Stimulated activated CD4-positive, alpha-beta T cell treated with anti-CD3 and anti-CD28 coated beads, TNF-alpha, amount 100 ng/mL, for 48 hours (primary cell): Measurements from ENCODE around the gene HPD.
"Not testable (repeated sequence)": the region's sequence is repeated elsewhere in the genome, so short reads cannot be mapped to it uniquely, and the experiment has no call there.

Experiments
- DNase-seq, 3 donors: peaks; one replicate each; pipeline ENCODE4 v3.0.0-alpha.2; 2020; ENCODE audit warnings: low read depth in 3 of 3

HPD gene

DNA sequence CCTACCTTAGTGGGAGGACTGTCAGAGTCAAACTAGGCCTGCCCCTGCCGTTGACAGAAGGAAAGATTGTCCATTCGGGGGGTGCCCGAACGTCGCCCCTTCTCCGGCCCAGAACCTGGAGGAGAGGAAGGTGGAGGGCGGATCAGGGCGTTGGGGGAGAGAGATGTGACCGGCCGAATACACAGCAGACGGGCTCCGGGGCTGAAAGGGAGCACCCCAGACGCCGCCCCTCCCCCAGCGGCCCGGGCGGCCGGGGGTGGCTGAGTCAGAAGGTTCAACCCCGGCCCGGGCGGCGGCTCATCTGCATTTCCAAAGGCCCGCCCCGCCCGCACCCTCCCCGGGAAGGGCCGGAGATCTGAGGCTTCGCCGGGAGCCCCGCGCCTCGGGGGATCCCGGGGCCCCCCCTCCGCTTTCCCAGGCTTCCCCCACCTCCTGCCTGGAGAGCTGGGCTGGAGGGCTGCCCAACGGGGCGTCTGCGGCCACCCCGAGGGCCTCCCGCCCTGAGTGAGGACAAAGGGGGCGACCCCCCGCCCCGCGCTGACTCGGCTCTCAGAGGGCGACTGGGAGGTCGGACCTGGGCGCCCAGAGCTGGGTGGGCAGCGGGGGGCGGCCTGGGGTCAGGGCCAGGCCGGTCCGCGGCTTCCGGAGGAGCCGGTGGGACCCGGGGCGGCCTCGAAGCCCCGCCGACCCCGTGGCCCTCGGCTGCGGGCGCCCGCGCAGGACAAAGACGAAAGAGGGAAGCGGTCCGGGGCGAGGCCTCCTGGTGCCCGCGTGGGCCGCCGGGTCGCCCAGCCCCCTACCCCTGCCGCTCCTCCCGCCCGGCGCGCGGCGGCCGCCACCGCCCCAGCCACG lies 58.6 kb downstream of the HPD start:
- peak in 2 of 3 donors; percentile 65 to 86 for DNase-seq

DNA sequence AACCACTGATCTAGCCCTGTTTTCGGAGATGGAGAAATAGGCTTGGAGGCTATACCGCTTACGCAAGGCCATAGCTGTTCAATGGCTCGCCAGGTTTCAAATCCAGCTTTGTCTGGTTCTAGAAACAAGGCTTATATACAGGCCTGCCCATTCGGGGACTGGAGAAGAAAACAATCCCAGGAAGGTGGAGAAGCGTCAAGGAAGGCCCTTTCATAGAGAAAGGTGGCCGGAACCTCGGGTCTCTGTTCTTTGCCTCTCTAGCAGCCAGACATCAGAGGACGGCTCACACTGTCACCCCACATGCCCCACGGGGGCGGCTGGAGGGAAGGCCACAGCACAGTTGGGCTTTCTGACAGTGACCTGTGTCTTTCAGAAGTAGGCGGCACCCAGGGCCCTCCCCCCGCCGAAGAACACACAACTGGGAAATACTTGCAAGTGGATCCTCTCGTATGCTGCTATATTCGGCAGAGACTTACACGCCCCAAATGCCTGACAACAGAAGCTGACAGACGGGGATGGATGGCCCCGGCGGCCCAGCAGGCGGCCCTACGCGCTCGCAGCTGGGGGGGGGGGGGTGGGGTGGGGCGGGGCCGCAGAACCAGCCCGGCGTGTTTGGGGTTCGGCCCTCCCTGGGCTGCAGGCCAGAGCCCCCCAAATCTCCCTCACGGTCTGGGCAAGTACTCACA lies 59.4 kb downstream of the HPD start:
- DNase-seq, result no peak

DNA sequence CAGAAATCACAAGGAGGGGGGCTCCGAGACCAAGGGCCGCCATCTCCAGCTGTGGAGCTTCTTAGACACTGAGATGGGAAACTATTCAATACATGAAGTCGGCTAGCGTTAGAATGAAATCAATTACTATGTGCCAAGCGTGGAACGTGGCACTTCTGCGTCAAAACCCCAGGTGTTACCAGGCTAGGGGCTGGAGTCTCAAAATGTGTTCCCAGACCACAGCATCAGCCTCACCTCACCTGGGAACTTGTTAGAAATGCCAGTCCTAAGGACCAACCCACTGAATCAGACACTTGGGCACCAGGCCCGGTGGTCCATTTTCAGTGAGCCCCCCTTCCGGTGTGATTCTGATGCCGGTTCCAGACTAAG lies 59.9 kb downstream of the HPD start:
- no peak for DNase-seq

DNA sequence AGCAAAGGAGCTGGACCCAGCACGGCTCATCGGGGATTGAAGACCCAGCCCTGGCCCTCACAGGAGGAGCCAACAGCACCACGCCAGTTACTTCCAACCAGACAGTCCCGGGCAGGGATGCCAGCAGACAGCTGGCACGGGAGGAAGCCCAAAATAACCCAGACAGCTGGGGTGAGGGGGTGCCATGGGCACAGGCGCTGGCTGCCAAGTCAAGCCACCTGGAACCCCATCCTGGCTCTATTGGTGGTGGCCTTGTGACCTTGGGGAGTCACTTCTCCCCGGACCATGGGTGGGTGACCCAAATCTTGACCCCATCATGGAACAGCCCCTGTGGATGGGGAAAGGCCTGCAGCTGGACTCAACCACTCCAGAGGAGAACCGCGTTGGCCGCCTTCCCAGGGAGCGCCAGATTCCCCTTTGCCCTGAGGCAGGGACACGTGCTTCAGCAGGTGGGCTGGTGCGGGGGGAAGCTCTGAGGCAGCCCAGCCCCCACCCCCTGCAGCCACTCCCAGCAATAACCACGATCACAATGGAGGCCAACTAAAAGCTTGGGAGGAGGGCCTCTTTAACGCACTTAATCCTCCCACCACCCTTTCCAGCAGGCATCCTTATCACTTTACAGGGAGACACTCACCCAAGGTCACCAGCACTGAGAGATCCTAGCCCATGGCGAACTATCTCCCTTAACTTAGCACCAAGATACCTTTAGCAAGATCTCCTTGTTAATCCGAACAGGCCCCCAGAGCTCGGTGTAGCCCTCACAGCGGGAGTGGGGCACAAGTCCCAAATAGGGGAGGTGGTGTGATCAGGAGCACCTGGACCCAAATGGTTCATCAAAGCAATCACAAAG lies 60.5 kb downstream of the HPD start:
- no peak for DNase-seq

DNA sequence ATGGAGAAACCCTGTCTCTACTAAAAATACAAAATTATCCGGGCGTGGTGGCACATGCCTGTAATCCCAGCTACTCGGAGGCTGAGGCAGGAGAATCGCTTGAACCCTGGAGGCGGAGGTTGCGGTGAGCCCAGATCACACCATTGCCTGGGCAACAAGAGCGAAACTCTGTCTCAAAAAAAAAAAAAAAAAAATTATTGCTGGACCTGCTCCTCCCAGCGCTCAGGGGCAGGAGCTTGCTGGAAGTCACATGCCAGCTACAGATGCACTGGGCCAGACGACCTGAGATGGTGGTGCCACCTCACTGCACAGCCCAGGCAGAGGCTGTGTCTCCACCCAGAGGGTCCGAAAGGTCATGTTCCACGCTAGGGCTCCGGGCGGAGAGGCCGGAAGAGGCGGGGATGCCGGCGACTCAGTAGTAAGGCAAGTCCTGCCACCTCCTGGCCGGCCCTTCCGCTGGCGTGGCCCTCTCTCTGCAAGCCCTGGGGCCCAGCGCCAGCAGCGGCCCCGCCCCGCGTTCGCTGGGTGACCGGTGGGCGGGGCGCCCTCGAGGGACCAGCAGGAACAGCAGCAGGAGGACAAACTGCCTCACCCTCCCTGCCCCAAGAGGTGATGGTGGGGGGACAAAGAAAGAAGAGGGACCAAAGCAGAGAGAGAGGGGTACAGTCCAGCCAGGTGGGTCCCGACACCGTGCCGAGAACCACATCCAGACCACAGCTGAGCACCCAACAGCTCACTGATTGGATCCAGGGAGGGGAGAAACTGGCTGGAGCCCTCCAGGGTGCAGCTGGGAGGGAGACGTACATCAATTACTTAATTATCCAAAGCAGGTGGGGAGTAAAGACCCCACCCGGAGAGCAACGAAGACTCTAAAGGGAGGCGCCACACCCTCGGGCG lies 61.6 kb downstream of the HPD start:
- no peak for DNase-seq

DNA sequence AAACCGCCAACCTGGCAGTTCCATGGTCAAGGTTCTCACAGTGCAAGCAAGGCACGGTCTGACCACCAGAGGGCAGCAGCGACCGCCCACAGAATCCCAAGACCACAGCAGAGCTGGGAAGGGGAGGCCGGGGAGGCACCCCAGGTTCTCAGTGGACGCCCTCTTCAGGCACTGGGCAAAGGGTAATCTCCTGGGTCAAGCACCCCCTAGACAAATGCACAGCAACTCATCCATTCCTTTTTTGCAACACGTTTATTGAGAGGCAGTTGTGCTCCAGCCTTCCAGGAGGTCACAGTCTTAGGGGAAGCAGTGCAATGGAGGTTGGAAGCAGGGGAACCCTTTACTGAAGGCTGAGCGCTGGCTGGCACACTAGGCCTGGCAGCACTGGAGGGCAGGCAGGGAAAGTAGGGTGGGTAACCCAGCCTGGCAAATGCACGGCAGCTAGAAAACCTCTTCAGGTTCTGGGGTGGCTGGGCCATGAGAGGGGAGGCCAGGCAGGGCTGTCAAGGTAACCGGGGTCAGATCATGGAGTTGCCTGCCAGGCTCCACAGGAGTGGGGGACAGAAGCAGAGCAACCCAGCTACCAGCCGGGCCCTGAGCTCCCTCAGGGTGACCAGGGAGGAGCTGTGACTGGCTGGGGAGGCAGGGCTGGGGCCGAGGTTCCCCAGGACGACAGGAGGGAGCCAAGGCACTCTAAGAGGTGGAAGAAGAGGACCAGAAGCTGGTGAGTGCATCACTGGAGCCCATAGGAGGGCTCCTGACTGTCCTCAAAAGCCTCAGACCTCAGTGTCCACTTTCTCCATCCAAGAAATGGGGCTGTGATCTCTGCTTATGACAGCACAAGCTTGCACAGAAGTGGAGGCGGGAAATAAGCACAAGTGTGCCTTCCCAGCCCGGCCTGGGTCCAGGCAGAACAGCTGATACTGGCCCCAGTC lies 63.4 kb downstream of the HPD start:
- peak in 2 of 3 donors; percentile 75 for DNase-seq

DNA sequence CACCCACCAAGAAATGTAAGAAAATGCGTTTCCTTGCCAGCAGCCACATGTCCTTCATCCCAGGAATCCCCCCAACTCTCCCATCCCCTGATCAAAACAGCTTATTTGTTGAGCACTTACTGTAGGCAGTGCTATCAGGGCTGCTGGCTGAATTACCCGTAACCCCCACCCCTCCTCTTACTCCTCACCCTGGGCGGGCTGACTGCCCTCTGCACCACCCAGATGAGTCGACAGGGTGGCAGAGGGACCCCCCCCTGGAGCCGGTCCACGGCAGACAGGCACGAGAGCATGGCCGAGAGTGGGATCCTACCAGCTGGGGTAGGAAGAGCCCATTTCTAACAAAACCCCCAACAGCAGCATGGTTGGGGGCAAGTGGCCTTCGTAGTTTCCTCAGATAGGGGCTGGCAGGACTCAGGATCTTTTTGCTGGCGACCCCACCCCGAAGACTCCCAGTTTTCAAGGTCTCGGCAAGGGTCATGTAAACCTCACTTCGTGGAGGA lies 64.1 kb downstream of the HPD start:
- DNase-seq, result no peak

DNA sequence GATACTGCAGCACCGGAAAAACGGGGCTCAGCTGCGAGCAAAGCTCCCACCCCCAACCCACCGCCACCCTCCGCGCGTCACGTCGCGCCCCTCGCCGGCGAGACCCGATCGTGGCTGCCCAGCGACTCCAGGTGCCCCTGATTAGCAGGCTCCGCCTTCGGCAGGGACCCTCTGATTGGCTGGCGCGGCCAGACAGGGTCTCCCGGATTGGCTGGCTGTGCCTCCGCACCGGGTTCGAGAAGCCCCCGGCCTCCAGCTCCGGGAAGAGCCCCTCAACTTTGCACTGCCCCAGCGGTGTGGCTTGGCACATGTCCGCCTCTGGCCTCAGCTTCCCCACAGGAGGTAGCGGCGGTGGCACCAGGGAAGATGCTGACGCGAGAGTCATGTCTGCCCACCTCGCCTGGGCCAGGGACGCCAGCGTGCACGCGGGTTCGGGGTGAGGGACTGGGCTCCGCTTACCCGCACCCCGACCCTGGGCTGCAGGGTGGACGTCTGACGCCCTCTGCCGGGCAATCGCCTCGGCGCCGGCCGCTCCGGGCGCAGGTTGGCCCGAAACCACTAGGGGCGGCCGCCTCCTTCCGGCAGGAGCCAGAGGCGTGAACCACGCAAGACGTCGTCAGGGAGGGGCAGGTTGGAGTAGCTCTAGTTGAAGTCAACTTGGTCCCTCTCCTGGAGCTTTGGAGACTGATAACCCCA lies 64.7 kb downstream of the HPD start:
- peak; percentile 92 for DNase-seq

DNA sequence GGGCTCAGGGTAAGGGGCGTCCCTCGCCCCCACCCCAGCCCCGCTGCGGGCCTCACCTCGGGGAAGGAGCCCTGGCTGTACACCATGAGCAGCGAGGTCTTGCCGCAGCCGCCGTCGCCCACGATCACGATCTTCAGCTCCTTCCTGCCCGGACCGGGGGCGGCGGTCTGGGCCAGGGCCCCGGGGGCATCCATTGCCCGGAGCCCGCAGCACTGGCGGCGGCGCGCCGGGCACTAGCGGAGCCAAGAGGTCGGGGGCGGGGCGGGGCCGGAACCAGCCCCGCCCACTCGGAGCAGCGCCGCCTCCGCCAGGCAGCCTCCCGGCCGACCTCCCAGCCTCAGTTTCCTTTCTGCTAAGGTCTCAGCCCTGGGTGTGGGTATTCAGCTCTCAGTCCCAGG lies 65.2 kb downstream of the HPD start, which contains the start of gene RHOF:
RHOF (minus strand) TSS at position 249 of the 398 bp plus-strand sequence; CDS start at position 194, 55 bp downstream.
- DNase-seq, result peak in 1 of 3 donors; percentile 74

DNA sequence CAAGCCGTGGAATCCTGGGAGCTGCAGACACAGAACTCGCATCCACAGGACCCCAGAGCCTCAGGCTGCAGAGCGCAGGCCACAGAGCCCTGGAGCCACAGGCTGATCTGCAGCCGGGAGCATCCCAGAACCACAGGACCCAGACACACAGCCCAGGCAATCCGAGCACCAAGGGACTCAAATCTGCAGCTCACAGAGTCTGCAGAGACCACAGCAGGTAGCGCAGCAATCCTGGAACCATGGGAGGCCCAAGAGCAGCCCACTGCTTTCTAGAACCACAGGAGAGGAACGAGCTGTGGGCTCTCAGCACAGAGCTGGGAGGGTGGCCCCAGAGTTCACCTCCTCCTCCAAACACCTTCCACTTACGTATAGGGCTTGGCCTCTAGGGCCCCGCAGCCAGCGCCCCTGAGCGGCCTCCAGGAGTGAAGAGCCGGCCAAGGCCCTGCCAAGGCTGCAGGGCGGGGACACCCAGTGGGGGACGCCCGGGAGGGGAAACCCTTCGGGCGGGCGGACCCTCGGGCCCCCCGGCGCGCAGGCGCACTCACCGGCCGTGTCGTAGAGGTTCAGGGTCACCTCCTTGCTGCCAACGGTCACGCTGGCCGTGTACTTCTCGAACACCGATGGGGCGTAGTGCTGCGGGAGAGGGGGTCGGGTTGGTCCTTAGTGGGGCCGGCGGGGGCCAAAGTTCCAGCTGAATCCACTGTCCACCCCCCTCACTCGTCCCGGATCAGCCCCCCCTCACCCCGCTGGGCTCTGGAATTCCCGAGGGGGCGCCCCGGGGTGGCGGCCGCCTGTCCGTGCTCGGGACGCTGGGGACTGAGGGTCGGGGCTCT lies 65.8 kb downstream of the HPD start:
- DNase-seq, result peak in 1 of 3 donors; percentile 41

DNA sequence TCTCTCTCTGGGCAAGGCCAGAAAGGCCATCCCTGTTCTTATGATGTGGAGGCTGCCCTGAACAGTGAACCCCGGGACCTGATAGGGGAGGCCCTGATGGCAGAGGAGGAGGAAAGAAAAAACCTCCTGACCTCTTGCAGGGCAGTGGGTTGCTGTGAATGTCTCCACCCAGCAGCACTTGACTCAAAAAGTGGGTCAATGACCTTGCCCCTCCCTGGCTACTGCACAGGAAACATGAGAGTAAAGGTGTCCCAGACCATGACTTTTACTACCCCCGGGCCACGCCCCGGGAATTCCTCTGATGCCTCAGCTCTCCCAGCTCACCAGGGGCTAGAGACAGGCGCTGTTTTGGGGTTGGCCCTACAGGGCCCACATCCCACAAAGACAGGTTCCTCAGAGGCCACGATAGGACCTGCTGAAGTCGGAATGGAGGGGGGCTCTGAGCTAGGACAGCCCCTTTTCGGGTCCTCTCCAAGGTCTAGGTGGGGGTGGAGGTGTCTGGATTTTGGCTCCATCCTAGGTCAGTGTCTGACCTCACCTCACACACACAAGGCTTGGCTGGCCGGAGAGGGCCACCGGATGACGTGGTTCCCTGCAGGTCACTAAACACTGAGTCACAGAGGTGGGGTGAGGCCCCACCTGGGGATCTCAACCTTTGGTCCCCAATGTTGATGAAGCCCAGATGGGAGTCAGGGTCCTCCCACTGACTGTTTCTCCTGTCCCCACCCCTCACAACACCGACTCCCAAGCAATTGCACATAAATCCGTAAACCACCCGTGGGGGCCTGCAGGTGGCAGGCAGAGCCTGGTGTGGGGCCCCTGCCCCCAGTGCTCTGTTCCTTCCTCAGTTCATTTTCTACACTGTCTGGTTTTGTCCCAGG lies 66.7 kb downstream of the HPD start:
- DNase-seq, result no peak

DNA sequence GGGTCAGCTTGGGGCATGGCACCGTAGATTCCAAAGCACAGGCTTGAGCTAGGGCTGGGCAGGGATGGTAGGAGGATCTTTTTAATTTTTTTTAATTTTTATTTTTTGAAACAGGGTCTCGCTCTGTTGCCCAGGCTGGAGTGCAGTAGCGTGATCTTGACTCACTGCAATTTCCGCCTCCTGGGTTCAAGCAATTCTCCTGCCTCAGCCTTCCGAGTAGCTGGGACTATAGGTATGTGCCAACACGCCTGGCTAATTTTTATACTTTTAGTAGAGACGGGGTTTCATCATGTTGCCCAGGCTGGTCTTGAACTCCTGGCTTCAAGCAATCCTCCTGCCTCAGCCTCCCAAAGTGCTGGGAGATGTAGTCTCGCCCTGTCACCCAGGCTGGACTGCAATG lies 67.9 kb downstream of the HPD start:
- DNase-seq, result not testable (repeated sequence)

DNA sequence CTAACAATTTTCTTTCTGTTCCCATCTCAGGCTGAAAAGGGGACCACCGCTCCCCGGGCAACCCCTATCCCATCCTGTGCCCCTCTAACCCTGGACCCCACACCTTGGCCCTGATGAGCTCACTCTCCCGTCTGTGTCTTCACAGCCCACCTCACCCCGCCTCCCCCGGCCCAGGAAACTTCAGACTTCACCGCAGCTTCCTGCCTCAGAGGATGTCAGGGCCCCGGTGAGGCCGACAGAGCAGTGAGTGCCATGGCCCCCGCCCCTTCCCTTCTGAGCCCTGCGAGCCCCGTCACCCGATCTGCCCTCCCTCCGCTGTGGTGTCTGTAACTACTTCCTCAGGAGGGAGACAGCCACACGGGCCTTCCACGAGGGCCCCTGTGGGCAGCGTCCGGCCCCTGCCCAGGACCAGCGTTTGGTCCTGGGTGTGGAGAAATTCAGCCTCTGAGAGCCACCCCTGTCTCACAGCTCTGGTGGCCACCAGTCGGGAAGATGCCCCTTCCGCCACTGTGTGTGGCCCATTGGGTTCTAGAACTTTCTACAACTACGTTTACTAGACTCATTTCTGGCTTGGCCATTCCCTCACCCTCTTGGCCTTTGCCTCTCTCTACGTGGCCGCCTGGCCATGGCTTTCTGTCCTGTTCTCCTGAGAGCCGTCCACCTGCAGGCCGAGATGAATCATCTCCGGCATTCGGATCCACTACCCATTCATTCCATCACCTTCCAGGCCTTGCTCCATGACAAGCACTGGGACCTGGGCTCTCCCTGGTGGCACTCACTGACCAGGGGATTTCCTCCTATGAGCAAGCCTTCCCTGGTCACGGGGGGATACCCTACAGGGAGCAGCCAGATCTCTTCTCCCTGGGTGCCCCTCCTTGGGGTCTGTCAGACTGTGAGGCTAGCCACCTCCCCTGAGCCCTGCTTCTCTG lies 68.6 kb downstream of the HPD start:
- DNase-seq, result peak; percentile 78 to 92 (median 85)
